Spleen (tissue), 11 donors: Measurements from ENCODE around the gene SFXN5. TPM values are rescaled to one million over a fixed set of nuclear protein-coding genes. Genes with fewer than 3 reads are reported as not detected.

Source experiments
- DNase-seq: peaks from one replicate; pipeline ENCODE4 v3.0.0-alpha.2; 2020
- H3K27ac ChIP-seq, 8 donors: fragments of 200-600 bp; sonication (generic) in 7 of 8; 1 replicate in 4 of 8; 2 replicates in 4 of 8; pipeline versions ENCODE4 v1.5.0 to v1.8.0; 2016 to 2021; ENCODE audit warnings: inconsistent platforms in 4 of 8, mild to moderate bottlenecking in 4 of 8, moderate library complexity in 1 of 8
- H3K27me3 ChIP-seq, 7 donors: fragments of 200-600 bp; sonication (generic) in 6 of 7; replicated peaks in 1 of 7; 1 replicate in 4 of 7; 2 replicates in 3 of 7; pipeline versions ENCODE4 v1.5.0 to v1.8.0; 2016 to 2021; ENCODE audit warnings: inconsistent platforms in 3 of 7, mild to moderate bottlenecking in 1 of 7
- H3K36me3 ChIP-seq, 6 donors: fragments of 200-600 bp; sonication (generic) in 5 of 6; 1 replicate in 4 of 6; 2 replicates in 2 of 6; pipeline versions ENCODE4 v1.5.0 to v1.8.0; 2016 to 2021; ENCODE audit warnings: inconsistent platforms in 2 of 6
- H3K4me1 ChIP-seq, 6 donors: fragments of 200-600 bp; sonication (generic) in 5 of 6; 1 replicate in 3 of 6; 2 replicates in 3 of 6; pipeline versions ENCODE4 v1.5.0 to v1.8.0; 2016 to 2021; ENCODE audit warnings: inconsistent platforms in 3 of 6
- H3K4me3 ChIP-seq, 8 donors: fragments of 200-600 bp; sonication (generic) in 7 of 8; 1 replicate in 4 of 8; 2 replicates in 4 of 8; pipeline versions ENCODE4 v1.5.0 to v1.8.0; 2016 to 2021; ENCODE audit warnings: inconsistent platforms in 4 of 8, mild to moderate bottlenecking in 4 of 8, moderate library complexity in 2 of 8
- H3K9me3 ChIP-seq, 8 donors: fragments of 200-600 bp; sonication (generic) in 7 of 8; 1 replicate in 4 of 8; 2 replicates in 4 of 8; pipeline versions ENCODE4 v1.5.0 to v1.8.0; 2016 to 2021; ENCODE audit warnings: inconsistent platforms in 4 of 8
- POLR2A ChIP-seq, 3 donors: fragments of 450-650 bp; IDR thresholded peaks; one replicate each; pipeline ENCODE4 v1.5.1; 2017; ENCODE audit warnings: antibody characterized with exemption in 3 of 3, mild to moderate bottlenecking in 1 of 3
- POLR2AphosphoS5 ChIP-seq, 3 donors: sonication (generic); formaldehyde crosslinking; IDR thresholded peaks; one replicate each; pipeline ENCODE4 v1.5.1; 2017; ENCODE audit warnings: antibody characterized with exemption in 3 of 3
- WGBS, 5 donors: extraction: QIAGEN DNeasy Blood & Tissue Kit in 3 of 5; methylation state at CpG; one replicate each; pipeline versions ENCODE4 v1.1.5 to v1.1.7; 2013 to 2018; 5-methylcytosine and 5-hydroxymethylcytosine counted together
- intact Hi-C: fragments of 100-400 bp; cut with DNase I; formaldehyde crosslinking; loops from one replicate; pipeline ENCODE4 v1.15.0; 2023; ENCODE audit warnings: low total_unique reads
- polyA plus RNA-seq, 3 donors: library from polyadenylated mRNA; stranded (reverse); fragments of 200-250 nt; gene quantifications; one replicate each; pipeline ENCODE4 v1.2.1, GENCODE V29; 2013
- total RNA-seq, 7 donors: library from RNA; depleted of rRNA in 3 of 7; stranded (reverse); fragments of >200 nt in 3 of 7; fragmentation: NEBNext Ultra II Directional in 4 of 7; extraction: Animal tissue kit (Norgen Biotek cat#: 25700) in 4 of 7; gene quantifications; one replicate each; pipeline versions ENCODE4 v1.1.0 to v1.2.1, GENCODE V29; 2016 to 2021
- TF ChIP-seq, protein P1 (sequence below), 11 experiments: fragments of 200-600 bp in 7 of 11; fragments of 450-650 bp in 4 of 11; sonication (generic) in 4 of 11; IDR thresholded peaks in 8 of 11; conservative IDR thresholded peaks in 3 of 11; 1 replicate in 7 of 11; 2 replicates in 4 of 11; pipeline versions ENCODE4 v1.4.0 to v1.8.0; 2016 to 2021; ENCODE audit warnings: antibody characterized with exemption in 11 of 11, inconsistent platforms in 4 of 11, mild to moderate bottlenecking in 1 of 11
- donor health status: healthy with polysubstance abuse.
- donor health status: DM: no; HTN: no; CAD: no; lungs with moderate emphysema.
- donor health status: DM: no; HTN: no; CAD: no.
- donor health status: Bipolar disorder and iron deficiency.
- donor health status: healthy.
- donor health status: DM: no; HTN: no; CAD: no.
- donor health status: DM: yes; HTN: yes; CAD: no.

Gene SFXN5
- total and polyA plus RNA-seq, 10 donors = 2.6 to 41.4 (median 22.9) TPM

GRCh38 chr2:72959995-72960981 lies 111.2 kb downstream of the SFXN5 start:
- no peak for DNase-seq
- Histone ChIP-seq H3K27ac (no peak overlapping the region), H3K4me1 (peaks cover 0 to 7% (median 0%) of the 10 kb centered on the region in 6 donors), H3K4me3 (no peak overlapping the region), H3K27me3 (no peaks in the 10 kb centered on the region), H3K36me3 (peaks cover 0 to 98% (median 0%) of the 10 kb centered on the region in 6 donors), H3K9me3 (no peaks in the 10 kb centered on the region)
- WGBS, 5 donors = 94 to 98% (median 95%) methylated on average over 26 of the region's 26 CpGs
- TF ChIP-seq POLR2AphosphoS5 (IDR thresholded peaks at IDR 0.05) = no peak
- no peak for TF ChIP-seq POLR2A (IDR thresholded peaks at IDR 0.05)
- TF ChIP-seq, protein P1, sequence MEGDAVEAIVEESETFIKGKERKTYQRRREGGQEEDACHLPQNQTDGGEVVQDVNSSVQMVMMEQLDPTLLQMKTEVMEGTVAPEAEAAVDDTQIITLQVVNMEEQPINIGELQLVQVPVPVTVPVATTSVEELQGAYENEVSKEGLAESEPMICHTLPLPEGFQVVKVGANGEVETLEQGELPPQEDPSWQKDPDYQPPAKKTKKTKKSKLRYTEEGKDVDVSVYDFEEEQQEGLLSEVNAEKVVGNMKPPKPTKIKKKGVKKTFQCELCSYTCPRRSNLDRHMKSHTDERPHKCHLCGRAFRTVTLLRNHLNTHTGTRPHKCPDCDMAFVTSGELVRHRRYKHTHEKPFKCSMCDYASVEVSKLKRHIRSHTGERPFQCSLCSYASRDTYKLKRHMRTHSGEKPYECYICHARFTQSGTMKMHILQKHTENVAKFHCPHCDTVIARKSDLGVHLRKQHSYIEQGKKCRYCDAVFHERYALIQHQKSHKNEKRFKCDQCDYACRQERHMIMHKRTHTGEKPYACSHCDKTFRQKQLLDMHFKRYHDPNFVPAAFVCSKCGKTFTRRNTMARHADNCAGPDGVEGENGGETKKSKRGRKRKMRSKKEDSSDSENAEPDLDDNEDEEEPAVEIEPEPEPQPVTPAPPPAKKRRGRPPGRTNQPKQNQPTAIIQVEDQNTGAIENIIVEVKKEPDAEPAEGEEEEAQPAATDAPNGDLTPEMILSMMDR (IDR thresholded peaks at IDR 0.05 in 8 of 11, conservative IDR thresholded peaks at IDR 0.05 in 3 of 11) = no peak
- intact Hi-C loops = no loop called here

GRCh38 chr2:72959554-72959953 lies 112.0 kb downstream of the SFXN5 start:
- no peaks in the 10 kb centered on the region for H3K9me3 ChIP-seq
- TF ChIP-seq POLR2A (IDR thresholded peaks at IDR 0.05) (no peak), POLR2AphosphoS5 (IDR thresholded peaks at IDR 0.05) (no peak)
- TF ChIP-seq, protein P1 (IDR thresholded peaks at IDR 0.05 in 8 of 11, conservative IDR thresholded peaks at IDR 0.05 in 3 of 11) = no peak
- H3K36me3 ChIP-seq = peaks cover 0 to 98% (median 0%) of the 10 kb centered on the region in 6 donors
- H3K27ac ChIP-seq = no peak overlapping the region
- DNase-seq = no peak
- intact Hi-C loops = no loop called here
- peaks cover 0 to 9% (median 0%) of the 10 kb centered on the region in 6 donors for H3K4me1 ChIP-seq
- WGBS, 5 donors = 93 to 98% (median 94%) methylated on average over 8 of the region's 8 CpGs
- H3K4me3 ChIP-seq = no peak overlapping the region
- H3K27me3 ChIP-seq = no peaks in the 10 kb centered on the region

DNA sequence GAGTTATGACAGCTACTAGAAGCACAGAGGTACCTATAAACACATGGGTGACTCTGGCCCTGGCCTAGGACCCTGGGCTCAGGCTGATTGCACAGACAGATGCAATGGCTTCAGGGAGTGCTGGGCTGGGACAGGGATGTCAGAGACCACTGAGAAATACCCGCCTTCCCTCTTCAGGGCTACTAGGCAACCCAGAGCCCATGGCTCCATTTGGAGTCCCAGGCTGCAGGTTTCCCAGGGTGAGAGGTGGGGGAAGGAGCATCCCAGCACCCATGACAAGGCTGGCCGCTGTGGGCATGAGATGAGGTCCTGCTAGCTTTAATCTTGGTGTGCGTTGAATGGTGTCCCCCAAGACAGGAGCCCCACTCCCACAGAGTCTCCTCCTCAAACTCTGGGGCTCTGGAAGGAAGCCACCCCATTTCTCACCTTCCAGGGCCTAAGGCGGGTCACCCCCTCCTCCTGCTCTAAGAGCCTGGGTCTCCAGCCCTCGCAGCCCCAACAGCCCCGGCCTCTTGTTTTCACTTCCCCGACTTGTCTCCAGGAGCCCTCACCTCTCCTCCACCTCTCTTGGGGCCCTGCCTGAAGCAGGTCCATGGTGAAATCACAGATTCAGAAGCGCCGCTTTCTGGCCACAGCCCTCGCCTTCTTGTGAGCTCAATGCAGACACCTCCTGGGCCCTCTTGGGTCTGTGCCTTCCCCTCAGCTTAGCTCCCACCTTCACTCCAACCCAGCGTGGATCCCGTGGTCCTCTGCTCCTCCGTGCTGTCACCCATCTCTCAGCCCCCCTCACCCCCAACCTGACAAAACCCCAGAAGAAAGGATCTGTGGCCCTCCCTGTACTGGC lies 112.7 kb downstream of the SFXN5 start:
- TF ChIP-seq, protein P1 (IDR thresholded peaks at IDR 0.05 in 8 of 11, conservative IDR thresholded peaks at IDR 0.05 in 3 of 11) = no peak
- no peak for TF ChIP-seq POLR2AphosphoS5 (IDR thresholded peaks at IDR 0.05)
- no peak for TF ChIP-seq POLR2A (IDR thresholded peaks at IDR 0.05)
- H3K4me1 ChIP-seq = peaks cover 0 to 13% (median 0%) of the 10 kb centered on the region in 6 donors
- H3K27me3 ChIP-seq = no peaks in the 10 kb centered on the region
- DNase-seq = no peak
- 91 to 97% (median 95%) methylated on average over 13 of the region's 13 CpGs for WGBS, 5 donors
- no peak overlapping the region for H3K4me3 ChIP-seq
- no peaks in the 10 kb centered on the region for H3K9me3 ChIP-seq
- H3K36me3 ChIP-seq = peaks cover 0 to 98% (median 0%) of the 10 kb centered on the region in 6 donors
- no peak overlapping the region for H3K27ac ChIP-seq
- intact Hi-C loops = no loop called here
